OCI-LY3 (cell line): Measurements from ENCODE around the gene POU6F2.

Experiments
- CTCF ChIP-seq: fragments of 200-600, 300-600 bp; sonication (generic); IDR thresholded peaks from 2 replicates; pipeline ENCODE4 v1.5.1; 2014; ENCODE audit warnings: antibody characterized with exemption, low read length, low read depth
- EZH2phosphoT487 ChIP-seq: fragments of 200-600 bp; shearing (Covaris generic); IDR thresholded peaks from 2 replicates; pipeline ENCODE4 v1.6.1; 2018; ENCODE audit warnings: antibody characterized with exemption, mixed run types, low read depth

- TF ChIP-seq CTCF (no peak), EZH2phosphoT487 (no peak)
These were observed 120.8 kb downstream of the POU6F2 start for GRCh38 chr7:39098506-39098905.
